Measurements from ENCODE around the gene MYOF. TPM values are rescaled to one million over a fixed set of nuclear protein-coding genes. Genes with fewer than 3 reads are reported as not detected.

The MYOF gene
- total and polyA plus RNA-seq, 10 of the 15 experiments (the other 5 are each of a cell fraction or from before 2014, with no cell fraction given): 0.02 to 0.59 (median 0.17) TPM

GRCh38 chr10:93378997-93379730 lies 103.0 kb downstream of the MYOF start (continued):
- TF ChIP-seq KDM1A (IDR thresholded peaks at IDR 0.05; ENCODE audit: borderline replicate concordance): no peak

- ChIA-PET POLR2A (no interaction called here), RAD21 (ENCODE audit: unreplicated experiment) (interaction anchor here (1.7 to 7.5 kb wide), 3 partner anchors 104 to 134 kb away, joined by 8 to 144 read pairs (median 67); partner anchors contain the start of gene MYOF), SMC1A (ENCODE audit: uncharacterized antibody, unreplicated experiment) (interaction anchor here (1.2 to 9.8 kb wide), 9 partner anchors 15 to 135 kb away, joined by 3 to 157 read pairs (median 12); partner anchors contain the start of gene MYOF), CTCF (interaction anchor here (0.8 to 8.4 kb wide), 10 partner anchors 13 to 302 kb away, joined by 3 to 283 read pairs (median 6); partner anchors contain the start of gene MYOF)
- no TSS peak for BruUV-seq (replicated peaks)
- no peak for TF ChIP-seq STAT3 (IDR thresholded peaks at IDR 0.05; ENCODE audit: low read depth, low read length)
- TF ChIP-seq SIN3A (IDR thresholded peaks at IDR 0.05; ENCODE audit: low read depth, low read length): no peak
- no peak for TF ChIP-seq POLR2A (IDR thresholded peaks at IDR 0.05; ENCODE audit: low read depth, low read length)
- TF ChIP-seq JUNB (IDR thresholded peaks at IDR 0.05): no peak
- TF ChIP-seq SUZ12 (IDR thresholded peaks at IDR 0.05; ENCODE audit: unreplicated experiment): no peak
- TF ChIP-seq NR2F1 (conservative IDR thresholded peaks at IDR 0.05): no peak
- TF ChIP-seq NBN (IDR thresholded peaks at IDR 0.05): no peak
- H3K36me3 ChIP-seq (ENCODE audit: control insufficient read depth in 2 of 2, insufficient read depth in 2 of 2, low read length in 1 of 2): no peaks in the 10 kb centered on the region
- no peak for ATAC-seq
- no peaks in the 10 kb centered on the region for H3K4me1 ChIP-seq (ENCODE audit: control insufficient read depth, insufficient read depth, low read length)
- no peaks in the 10 kb centered on the region for H3K9me3 ChIP-seq (replicated peaks; ENCODE audit: control insufficient read depth, insufficient read depth, low read length)
- H3K4me2 ChIP-seq (ENCODE audit: control insufficient read depth, insufficient read depth): no peak overlapping the region
- in situ Hi-C loops (cut with MboI): loop anchor here (5.0 kb wide), 1 partner anchor 104 kb away; the partner anchor contains the start of gene MYOF
- intact Hi-C loops (cut with micrococcal nuclease; ENCODE audit: unreplicated experiment): loop anchor here (10.0 kb wide), 1 partner anchor 307 kb away; no protein-coding TSS in a partner anchor
- no peak for FAIRE-seq
- 97% methylated on average over 2 of the region's 2 CpGs for WGBS (ENCODE audit: insufficient coverage, insufficient replicate concordance, low lambda C conversion rate, missing lambda C conversion rate)
- H3K9ac ChIP-seq (ENCODE audit: control insufficient read depth, insufficient read depth, low read length): no peak overlapping the region
- DNase-seq (ENCODE audit: low read depth, low spot score): no peak
- H2AFZ ChIP-seq (ENCODE audit: control insufficient read depth, low read depth, low read length): no peak overlapping the region
- H3K27ac ChIP-seq (ENCODE audit: control insufficient read depth, insufficient read depth): no peak overlapping the region
- no peaks in the 10 kb centered on the region; a peak in 1 of 4 replicates for H3K27me3 ChIP-seq (replicated peaks in 1 of 2; ENCODE audit: control insufficient read depth in 2 of 2, insufficient read depth in 2 of 2, low read length in 1 of 2)
- H3K4me3 ChIP-seq: no peak overlapping the region
- H4K20me1 ChIP-seq (ENCODE audit: control insufficient read depth, insufficient read depth): no peaks in the 10 kb centered on the region
- no peaks in the 10 kb centered on the region for H3K79me2 ChIP-seq (ENCODE audit: control insufficient read depth, insufficient read depth, low read length)
These were observed 104.1 kb downstream of the MYOF start for GRCh38 chr10:93378039-93378438.

Data from GM12878 (cell line).